BE2C (cell line): Measurements from ENCODE around the gene ACSL1.

ENCODE experiments used
- DNase-seq: peaks from one replicate; pipeline ENCODE4 v3.0.0-alpha.2; 2020
- H3K27me3 ChIP-seq: fragments of 250-450 bp; sonication (Bioruptor Pico); 2 replicates; pipeline ENCODE4 v1.5.1; 2020; ENCODE audit warnings: mild to moderate bottlenecking
- H3K36me3 ChIP-seq: fragments of 250-450 bp; sonication (Bioruptor Pico); 2 replicates; pipeline ENCODE4 v1.5.1; 2020; ENCODE audit warnings: mild to moderate bottlenecking
- H3K4me1 ChIP-seq: fragments of 250-450 bp; sonication (Bioruptor Pico); 2 replicates; pipeline ENCODE4 v1.5.1; 2020
- H3K4me3 ChIP-seq: 2 replicates; pipeline ENCODE4 v1.5.1; 2011; ENCODE audit warnings: low read depth, low read length
- H3K9me3 ChIP-seq: fragments of 250-450 bp; sonication (Bioruptor Pico); 2 replicates; pipeline ENCODE4 v1.5.1; 2020
- TF ChIP-seq, protein P1 (sequence below): IDR thresholded peaks from 2 replicates; pipeline ENCODE4 v1.5.1; 2012; ENCODE audit warnings: mild to moderate bottlenecking, low read depth, low read length

The ACSL1 gene

GRCh38 chr4:184861047-184861446 is 35.3 kb upstream of the ACSL1 start:
- DNase-seq = no peak
- H3K27me3 ChIP-seq = no peaks in the 10 kb centered on the region
- no peaks in the 10 kb centered on the region for H3K4me1 ChIP-seq
- TF ChIP-seq, protein P1, sequence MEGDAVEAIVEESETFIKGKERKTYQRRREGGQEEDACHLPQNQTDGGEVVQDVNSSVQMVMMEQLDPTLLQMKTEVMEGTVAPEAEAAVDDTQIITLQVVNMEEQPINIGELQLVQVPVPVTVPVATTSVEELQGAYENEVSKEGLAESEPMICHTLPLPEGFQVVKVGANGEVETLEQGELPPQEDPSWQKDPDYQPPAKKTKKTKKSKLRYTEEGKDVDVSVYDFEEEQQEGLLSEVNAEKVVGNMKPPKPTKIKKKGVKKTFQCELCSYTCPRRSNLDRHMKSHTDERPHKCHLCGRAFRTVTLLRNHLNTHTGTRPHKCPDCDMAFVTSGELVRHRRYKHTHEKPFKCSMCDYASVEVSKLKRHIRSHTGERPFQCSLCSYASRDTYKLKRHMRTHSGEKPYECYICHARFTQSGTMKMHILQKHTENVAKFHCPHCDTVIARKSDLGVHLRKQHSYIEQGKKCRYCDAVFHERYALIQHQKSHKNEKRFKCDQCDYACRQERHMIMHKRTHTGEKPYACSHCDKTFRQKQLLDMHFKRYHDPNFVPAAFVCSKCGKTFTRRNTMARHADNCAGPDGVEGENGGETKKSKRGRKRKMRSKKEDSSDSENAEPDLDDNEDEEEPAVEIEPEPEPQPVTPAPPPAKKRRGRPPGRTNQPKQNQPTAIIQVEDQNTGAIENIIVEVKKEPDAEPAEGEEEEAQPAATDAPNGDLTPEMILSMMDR = no peak
- no peaks in the 10 kb centered on the region for H3K36me3 ChIP-seq
- no peak overlapping the region for H3K4me3 ChIP-seq
- H3K9me3 ChIP-seq = no peaks in the 10 kb centered on the region

DNA sequence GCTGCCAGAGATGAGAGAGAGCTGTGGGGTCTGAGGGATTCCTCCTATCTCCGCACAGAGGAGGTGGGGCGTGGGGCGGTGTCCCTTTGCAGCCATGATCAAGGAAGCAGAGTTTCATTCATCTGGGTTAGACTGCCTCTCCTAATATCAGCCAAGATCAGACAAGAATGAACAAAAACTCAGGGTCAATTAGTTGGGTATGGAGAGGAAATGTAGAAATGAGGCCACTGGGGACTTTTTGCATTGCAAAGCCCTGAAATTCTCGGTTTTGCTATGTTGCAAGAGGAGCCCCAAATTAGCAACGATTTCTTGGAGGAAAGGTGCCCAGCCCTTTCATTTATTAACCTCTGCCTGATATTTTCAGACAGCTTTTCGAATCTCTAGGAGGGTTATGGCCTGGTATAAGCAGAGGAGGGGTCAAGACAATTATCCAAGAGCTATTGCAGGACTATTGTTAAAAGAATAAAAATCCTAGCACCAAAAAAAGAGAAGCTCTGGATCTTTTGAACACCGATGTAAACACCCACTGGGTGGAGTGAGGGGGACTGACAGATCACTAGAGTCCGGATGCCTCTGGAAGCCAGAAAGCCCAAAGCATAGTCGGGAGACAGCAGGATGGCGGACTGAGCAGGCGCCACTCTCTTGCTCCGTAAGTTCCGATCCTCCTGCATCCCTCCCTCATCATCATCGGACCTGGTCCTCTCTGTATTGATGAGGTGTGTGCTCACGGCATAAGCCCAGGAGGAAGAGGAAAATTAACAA is 34.4 kb upstream of the ACSL1 start:
- no peak for DNase-seq
- no peaks in the 10 kb centered on the region for H3K4me1 ChIP-seq

GRCh38 chr4:184857441-184858121 is 31.8 kb upstream of the ACSL1 start:
- no peak for DNase-seq
- H3K4me1 ChIP-seq = no peaks in the 10 kb centered on the region
- no peaks in the 10 kb centered on the region for H3K27me3 ChIP-seq

More for the DNA sequence above, 34.4 kb upstream of the ACSL1 start:
- TF ChIP-seq, protein P1 = no peak
- H3K36me3 ChIP-seq = no peaks in the 10 kb centered on the region
- no peaks in the 10 kb centered on the region for H3K27me3 ChIP-seq
- no peaks in the 10 kb centered on the region for H3K9me3 ChIP-seq
- H3K4me3 ChIP-seq = no peak overlapping the region

DNA sequence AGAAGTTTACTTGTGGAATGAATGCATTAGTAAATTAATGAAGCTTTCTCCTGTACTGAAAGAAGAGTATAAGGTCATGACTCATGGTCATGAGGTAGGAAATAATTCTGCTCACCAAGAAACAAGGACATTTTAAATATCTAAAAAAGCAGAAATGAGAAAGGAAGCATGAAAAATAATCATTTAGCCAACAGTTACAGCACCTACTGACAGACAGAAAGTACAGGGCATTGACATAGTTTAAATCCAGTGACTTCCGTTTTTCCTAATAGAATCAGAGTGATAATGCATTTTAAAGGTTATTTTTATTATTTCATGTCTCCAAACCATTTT is 30.5 kb upstream of the ACSL1 start:
- no peak for DNase-seq
- Histone ChIP-seq H3K4me3 (no peak overlapping the region), H3K27me3 (no peaks in the 10 kb centered on the region), H3K4me1 (no peaks in the 10 kb centered on the region), H3K36me3 (no peaks in the 10 kb centered on the region), H3K9me3 (no peaks in the 10 kb centered on the region)
- TF ChIP-seq, protein P1 = no peak

More at GRCh38 chr4:184857441-184858121, 31.8 kb upstream of the ACSL1 start:
- no peaks in the 10 kb centered on the region for H3K9me3 ChIP-seq
- TF ChIP-seq, protein P1 = no peak
- H3K36me3 ChIP-seq = no peaks in the 10 kb centered on the region
- no peak overlapping the region for H3K4me3 ChIP-seq

- Histone ChIP-seq H3K36me3 (no peaks in the 10 kb centered on the region), H3K4me3 (no peak overlapping the region), H3K27me3 (no peaks in the 10 kb centered on the region), H3K4me1 (no peaks in the 10 kb centered on the region), H3K9me3 (no peaks in the 10 kb centered on the region)
- TF ChIP-seq, protein P1 = no peak
- no peak for DNase-seq
Measured at GRCh38 chr4:184854673-184855072, 28.9 kb upstream of the ACSL1 start.

GRCh38 chr4:184853436-184853835 is 27.7 kb upstream of the ACSL1 start:
- Histone ChIP-seq H3K36me3 (no peaks in the 10 kb centered on the region), H3K9me3 (no peaks in the 10 kb centered on the region), H3K4me1 (no peaks in the 10 kb centered on the region), H3K4me3 (no peak overlapping the region), H3K27me3 (no peaks in the 10 kb centered on the region)
- TF ChIP-seq, protein P1 = no peak
- DNase-seq = no peak
